ENCODE measurements around the gene GNAS. TPM values are rescaled to one million over a fixed set of nuclear protein-coding genes. Genes with fewer than 3 reads are reported as not detected.

The GNAS gene
- total RNA-seq, 1 donor from 2014 or later = 598 TPM

GRCh38 chr20:58901488-58902402 lies 49.2 kb downstream of the GNAS start:
- Mint-ChIP-seq H3K4me1 (ENCODE audit: low read depth) (peaks cover 40% of the 10 kb centered on the region), H3K9me3 (no peaks in the 10 kb centered on the region), H3K27ac (no peak overlapping the region), H3K4me3 (ENCODE audit: low read depth) (no peak overlapping the region), H3K27me3 (ENCODE audit: low read depth) (no peaks in the 10 kb centered on the region), H3K36me3 (ENCODE audit: low read depth) (peaks cover 82% of the 10 kb centered on the region)
- intact Hi-C loops (cut with micrococcal nuclease) = no loop called here
- no peak for DNase-seq (ENCODE audit: low spot score)

GRCh38 chr20:58903614-58904013 lies 51.1 kb downstream of the GNAS start:
- no peaks in the 10 kb centered on the region for H3K9me3 Mint-ChIP-seq
- intact Hi-C loops (cut with micrococcal nuclease) = no loop called here
- H3K36me3 Mint-ChIP-seq (ENCODE audit: low read depth) = peaks cover 82% of the 10 kb centered on the region
- no peak overlapping the region for H3K27ac Mint-ChIP-seq
- no peak for DNase-seq (ENCODE audit: low spot score)
- no peak overlapping the region for H3K4me3 Mint-ChIP-seq (ENCODE audit: low read depth)
- H3K4me1 Mint-ChIP-seq (ENCODE audit: low read depth) = peaks cover 50% of the 10 kb centered on the region
- no peaks in the 10 kb centered on the region for H3K27me3 Mint-ChIP-seq (ENCODE audit: low read depth)

DNA sequence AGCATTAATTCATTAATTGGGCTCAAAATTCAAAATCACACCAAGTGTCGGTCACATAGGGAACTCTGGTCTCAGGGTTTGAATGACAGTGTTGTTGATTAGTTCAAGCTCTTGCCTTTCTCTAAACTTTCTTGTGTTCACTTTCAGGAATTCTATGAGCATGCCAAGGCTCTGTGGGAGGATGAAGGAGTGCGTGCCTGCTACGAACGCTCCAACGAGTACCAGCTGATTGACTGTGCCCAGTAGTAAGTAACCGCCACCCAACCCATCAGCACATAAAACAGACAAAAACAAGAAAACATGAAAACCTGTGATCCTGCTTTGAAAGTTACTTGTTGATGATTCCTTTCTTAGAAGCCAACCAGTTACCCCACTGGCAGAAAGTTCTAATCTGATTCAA lies 52.7 kb downstream of the GNAS start:
- H3K27me3 Mint-ChIP-seq (ENCODE audit: low read depth) = no peaks in the 10 kb centered on the region
- H3K36me3 Mint-ChIP-seq (ENCODE audit: low read depth) = peaks cover 84% of the 10 kb centered on the region
- intact Hi-C loops (cut with micrococcal nuclease) = no loop called here
- no peak for DNase-seq (ENCODE audit: low spot score)
- H3K9me3 Mint-ChIP-seq = no peaks in the 10 kb centered on the region
- peaks cover 42% of the 10 kb centered on the region for H3K4me1 Mint-ChIP-seq (ENCODE audit: low read depth)
- no peak overlapping the region for H3K27ac Mint-ChIP-seq
- H3K4me3 Mint-ChIP-seq (ENCODE audit: low read depth) = no peak overlapping the region

DNA sequence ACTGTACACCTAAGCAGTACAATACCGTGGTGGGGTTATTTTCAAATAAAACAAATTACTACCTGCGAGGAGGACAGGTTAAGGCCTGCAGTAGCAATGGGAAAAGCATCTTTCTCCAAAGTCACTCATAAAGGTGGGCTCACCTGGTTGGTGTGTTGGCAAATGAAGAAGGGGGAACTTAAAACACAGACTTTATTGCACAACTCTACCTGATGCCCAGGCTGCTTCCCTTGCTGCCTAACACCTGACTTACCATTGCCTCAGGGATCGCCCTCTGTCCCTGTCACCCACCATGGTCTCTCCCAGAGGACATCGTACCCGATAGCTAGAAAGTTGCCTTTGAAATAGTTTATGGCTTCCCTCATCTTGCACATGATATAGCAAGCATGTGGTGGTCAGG lies 53.6 kb downstream of the GNAS start:
- intact Hi-C loops (cut with micrococcal nuclease) = no loop called here
- Mint-ChIP-seq H3K27me3 (ENCODE audit: low read depth) (no peaks in the 10 kb centered on the region), H3K4me1 (ENCODE audit: low read depth) (peaks cover 40% of the 10 kb centered on the region), H3K27ac (no peak overlapping the region), H3K36me3 (ENCODE audit: low read depth) (peaks cover 85% of the 10 kb centered on the region), H3K4me3 (ENCODE audit: low read depth) (no peak overlapping the region), H3K9me3 (no peaks in the 10 kb centered on the region)
- no peak for DNase-seq (ENCODE audit: low spot score)

GRCh38 chr20:58906894-58907293 lies 54.4 kb downstream of the GNAS start:
- intact Hi-C loops (cut with micrococcal nuclease) = no loop called here
- no peak for DNase-seq (ENCODE audit: low spot score)
- Mint-ChIP-seq H3K27ac (peak overlapping the region; percentile 59), H3K9me3 (no peaks in the 10 kb centered on the region), H3K4me3 (ENCODE audit: low read depth) (peak overlapping the region; percentile 42), H3K4me1 (ENCODE audit: low read depth) (peaks cover 42% of the 10 kb centered on the region), H3K36me3 (ENCODE audit: low read depth) (peaks cover 91% of the 10 kb centered on the region), H3K27me3 (ENCODE audit: low read depth) (no peaks in the 10 kb centered on the region)

DNA sequence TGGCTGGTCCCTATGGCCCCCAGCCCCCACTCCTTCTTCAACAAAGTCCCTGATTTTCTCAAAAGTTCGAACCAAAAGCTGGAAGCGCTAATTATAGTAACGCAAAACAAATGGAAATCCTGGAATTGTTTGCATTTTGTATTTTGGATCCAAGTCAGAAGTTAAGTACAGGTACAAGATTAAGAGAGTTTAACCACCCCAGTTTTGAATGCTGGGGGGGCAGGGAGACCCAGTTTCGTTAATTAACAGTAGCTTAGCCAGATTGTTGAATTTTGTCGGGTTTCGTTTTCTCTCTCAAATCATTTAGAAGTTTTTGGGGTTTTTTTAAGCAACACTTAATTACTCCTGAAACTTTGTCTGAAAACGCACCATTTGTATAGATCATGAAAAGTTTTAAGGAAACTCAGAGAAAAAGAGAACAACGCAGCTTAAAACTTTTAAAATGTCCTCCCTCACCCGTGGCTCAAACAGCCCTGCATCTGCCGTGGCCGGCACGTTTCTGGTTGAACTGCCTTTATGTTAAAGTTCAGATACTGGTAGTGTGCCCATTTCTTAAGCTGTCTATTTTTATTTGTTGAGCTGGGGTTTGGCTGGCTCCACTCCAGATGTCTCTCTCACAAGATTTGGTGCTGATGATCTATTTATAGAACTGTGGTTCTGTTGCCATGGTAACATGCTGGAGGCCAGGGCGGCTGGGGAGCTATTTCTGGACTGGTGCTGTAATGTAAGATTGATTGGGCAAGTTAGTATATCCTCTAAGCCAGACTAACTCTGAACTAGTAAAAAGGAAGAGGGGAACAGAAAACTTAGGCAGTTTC lies 55.0 kb downstream of the GNAS start:
- intact Hi-C loops (cut with micrococcal nuclease) = no loop called here
- peaks cover 92% of the 10 kb centered on the region for H3K36me3 Mint-ChIP-seq (ENCODE audit: low read depth)
- H3K4me1 Mint-ChIP-seq (ENCODE audit: low read depth) = peaks cover 44% of the 10 kb centered on the region
- H3K4me3 Mint-ChIP-seq (ENCODE audit: low read depth) = peak overlapping the region; percentile 76
- H3K27me3 Mint-ChIP-seq (ENCODE audit: low read depth) = no peaks in the 10 kb centered on the region
- H3K27ac Mint-ChIP-seq = peak overlapping the region; percentile 88
- DNase-seq (ENCODE audit: low spot score) = peak; percentile 55
- H3K9me3 Mint-ChIP-seq = no peaks in the 10 kb centered on the region

- H3K4me3 Mint-ChIP-seq (ENCODE audit: low read depth) = peak overlapping the region; percentile 76
- peaks cover 89% of the 10 kb centered on the region for H3K36me3 Mint-ChIP-seq (ENCODE audit: low read depth)
- peak overlapping the region; percentile 88 for H3K27ac Mint-ChIP-seq
- H3K27me3 Mint-ChIP-seq (ENCODE audit: low read depth) = no peaks in the 10 kb centered on the region
- H3K4me1 Mint-ChIP-seq (ENCODE audit: low read depth) = peaks cover 43% of the 10 kb centered on the region
- H3K9me3 Mint-ChIP-seq = no peaks in the 10 kb centered on the region
- intact Hi-C loops (cut with micrococcal nuclease) = no loop called here
- DNase-seq (ENCODE audit: low spot score) = no peak
Measured at GRCh38 chr20:58908221-58908620, 55.7 kb downstream of the GNAS start.

- intact Hi-C loops (cut with micrococcal nuclease) = no loop called here
- H3K4me3 Mint-ChIP-seq (ENCODE audit: low read depth) = no peak overlapping the region
- H3K27me3 Mint-ChIP-seq (ENCODE audit: low read depth) = no peaks in the 10 kb centered on the region
- H3K4me1 Mint-ChIP-seq (ENCODE audit: low read depth) = peaks cover 38% of the 10 kb centered on the region
- no peak for DNase-seq (ENCODE audit: low spot score)
- H3K27ac Mint-ChIP-seq = no peak overlapping the region
- H3K9me3 Mint-ChIP-seq = no peaks in the 10 kb centered on the region
- peaks cover 81% of the 10 kb centered on the region for H3K36me3 Mint-ChIP-seq (ENCODE audit: low read depth)
Measured at GRCh38 chr20:58908941-58909340, 56.4 kb downstream of the GNAS start.

GRCh38 chr20:58909585-58909984 lies 57.1 kb downstream of the GNAS start:
- no peak for DNase-seq (ENCODE audit: low spot score)
- peaks cover 76% of the 10 kb centered on the region for H3K36me3 Mint-ChIP-seq (ENCODE audit: low read depth)
- no peak overlapping the region for H3K27ac Mint-ChIP-seq
- intact Hi-C loops (cut with micrococcal nuclease) = no loop called here
- peaks cover 38% of the 10 kb centered on the region for H3K4me1 Mint-ChIP-seq (ENCODE audit: low read depth)
- H3K4me3 Mint-ChIP-seq (ENCODE audit: low read depth) = no peak overlapping the region
- no peaks in the 10 kb centered on the region for H3K27me3 Mint-ChIP-seq (ENCODE audit: low read depth)
- H3K9me3 Mint-ChIP-seq = no peaks in the 10 kb centered on the region

- intact Hi-C loops (cut with micrococcal nuclease) = no loop called here
- no peak overlapping the region for H3K27ac Mint-ChIP-seq
- peaks cover 68% of the 10 kb centered on the region for H3K36me3 Mint-ChIP-seq (ENCODE audit: low read depth)
- peaks cover 1% of the 10 kb centered on the region for H3K27me3 Mint-ChIP-seq (ENCODE audit: low read depth)
- no peak overlapping the region for H3K4me3 Mint-ChIP-seq (ENCODE audit: low read depth)
- H3K4me1 Mint-ChIP-seq (ENCODE audit: low read depth) = peaks cover 31% of the 10 kb centered on the region
- no peak for DNase-seq (ENCODE audit: low spot score)
- H3K9me3 Mint-ChIP-seq = no peaks in the 10 kb centered on the region
Measured at GRCh38 chr20:58910473-58910872, 58.0 kb downstream of the GNAS start.

DNA sequence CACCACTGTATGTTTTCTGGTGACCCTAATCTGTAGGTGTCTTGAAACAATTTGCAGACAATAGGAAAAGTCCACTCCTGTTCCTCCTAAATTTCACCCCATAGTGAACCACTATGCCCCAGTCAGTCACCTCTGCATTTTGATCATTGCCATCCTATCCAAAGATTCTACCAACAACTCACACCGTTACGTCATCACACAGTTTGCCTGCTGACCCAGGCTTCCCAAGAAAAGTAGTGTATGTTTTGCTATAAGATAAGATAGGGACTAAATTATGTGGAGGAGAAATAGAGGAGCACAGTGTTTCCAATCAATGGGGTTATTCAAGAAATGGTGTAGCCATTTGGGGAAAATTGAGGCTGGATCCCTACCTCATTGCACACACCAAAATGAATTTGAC lies 58.8 kb downstream of the GNAS start:
- H3K4me3 Mint-ChIP-seq (ENCODE audit: low read depth) = no peak overlapping the region
- no peaks in the 10 kb centered on the region for H3K9me3 Mint-ChIP-seq
- H3K4me1 Mint-ChIP-seq (ENCODE audit: low read depth) = peaks cover 26% of the 10 kb centered on the region
- H3K27ac Mint-ChIP-seq = no peak overlapping the region
- peaks cover 60% of the 10 kb centered on the region for H3K36me3 Mint-ChIP-seq (ENCODE audit: low read depth)
- intact Hi-C loops (cut with micrococcal nuclease) = no loop called here
- DNase-seq (ENCODE audit: low spot score) = no peak
- H3K27me3 Mint-ChIP-seq (ENCODE audit: low read depth) = peaks cover 1% of the 10 kb centered on the region

- no peaks in the 10 kb centered on the region for H3K9me3 Mint-ChIP-seq
- H3K27ac Mint-ChIP-seq = no peak overlapping the region
- H3K36me3 Mint-ChIP-seq (ENCODE audit: low read depth) = peaks cover 55% of the 10 kb centered on the region
- H3K4me3 Mint-ChIP-seq (ENCODE audit: low read depth) = no peak overlapping the region
- DNase-seq (ENCODE audit: low spot score) = no peak
- H3K4me1 Mint-ChIP-seq (ENCODE audit: low read depth) = peaks cover 21% of the 10 kb centered on the region
- H3K27me3 Mint-ChIP-seq (ENCODE audit: low read depth) = peaks cover 1% of the 10 kb centered on the region
- intact Hi-C loops (cut with micrococcal nuclease) = no loop called here
Measured at GRCh38 chr20:58911970-58912369, 59.5 kb downstream of the GNAS start.

DNA sequence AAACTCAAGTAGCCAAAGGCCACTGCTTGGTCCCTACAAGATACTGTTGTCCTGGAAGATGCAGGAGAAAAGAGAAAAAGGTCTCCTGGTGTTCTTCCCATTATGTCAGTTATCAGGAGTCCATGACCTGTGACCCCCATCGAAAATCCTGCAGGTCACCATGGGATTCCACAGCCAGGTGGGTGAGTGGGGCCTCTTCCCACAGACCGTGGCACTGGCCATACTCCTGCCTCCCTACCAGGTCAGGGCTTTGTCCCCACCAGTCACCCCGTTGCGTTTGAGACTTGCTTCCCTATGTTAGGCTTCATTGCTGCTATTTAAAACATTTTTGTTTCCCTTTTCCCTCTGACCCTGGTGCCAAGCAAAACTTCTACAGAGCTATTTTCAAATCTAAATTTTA lies 60.6 kb downstream of the GNAS start:
- Mint-ChIP-seq H3K4me3 (ENCODE audit: low read depth) (no peak overlapping the region), H3K9me3 (no peaks in the 10 kb centered on the region), H3K4me1 (ENCODE audit: low read depth) (peaks cover 10% of the 10 kb centered on the region), H3K27me3 (ENCODE audit: low read depth) (peaks cover 3% of the 10 kb centered on the region), H3K27ac (no peak overlapping the region), H3K36me3 (ENCODE audit: low read depth) (peaks cover 44% of the 10 kb centered on the region)
- no peak for DNase-seq (ENCODE audit: low spot score)
- intact Hi-C loops (cut with micrococcal nuclease) = no loop called here

Measured in activated T-helper 2 cell treated with anti-CD3 and anti-CD28 coated beads, Interferon-gamma antibody, Interleukin-2, Interleukin-4, amounts not matched to agents 10 μg/mL and 5 μg/mL and 100 μg/mL, durations not matched to agents 14 hours and 24 hours and 36 hours (primary cell).